HG03196 (cell line): ENCODE measurements around the gene SPATA16.
"Not testable (repeated sequence)": the region's sequence is repeated elsewhere in the genome, so short reads cannot be mapped to it uniquely, and the experiment has no call there.

Source experiments
- ATAC-seq: cut with Tn5 transposase; IDR thresholded peaks from one replicate; pipeline ENCODE4 v1.9.1; 2021; ENCODE audit not compliant: unreplicated experiment

Gene SPATA16

GRCh38 chr3:173006006-173006405 is 135.0 kb downstream of the SPATA16 start:
- ATAC-seq: no peak

DNA sequence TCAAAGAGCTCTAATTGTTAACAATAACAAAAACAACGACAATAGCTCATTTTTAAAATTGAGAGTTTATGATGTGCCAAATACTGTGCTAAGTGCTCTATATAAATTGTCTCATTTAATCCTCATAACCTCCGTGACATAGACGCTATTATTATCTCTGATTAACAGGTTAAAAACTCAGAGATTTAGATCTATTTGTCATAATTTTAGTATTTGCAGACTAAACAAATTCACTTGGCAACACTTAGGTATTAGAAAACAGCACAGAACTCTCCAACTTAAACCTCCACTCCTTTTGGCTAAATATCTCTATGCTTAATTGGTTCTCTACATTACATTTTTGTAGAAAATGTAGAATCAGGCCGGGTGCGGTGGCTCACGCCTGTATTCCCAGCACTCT is 136.4 kb downstream of the SPATA16 start:
- no peak for ATAC-seq

GRCh38 chr3:173003956-173004355 is 137.1 kb downstream of the SPATA16 start:
- no peak for ATAC-seq

- ATAC-seq: no peak
Observed at GRCh38 chr3:173003471-173003870, 137.6 kb downstream of the SPATA16 start.

- ATAC-seq: no peak
Observed at GRCh38 chr3:173001622-173002021, 139.4 kb downstream of the SPATA16 start.

- ATAC-seq: no peak
Observed at GRCh38 chr3:173000553-173000952, 140.5 kb downstream of the SPATA16 start.

- ATAC-seq: no peak
Observed at GRCh38 chr3:172993412-172993811, 147.6 kb downstream of the SPATA16 start.

- no peak for ATAC-seq
Observed at GRCh38 chr3:172991424-172991996, 149.5 kb downstream of the SPATA16 start.

DNA sequence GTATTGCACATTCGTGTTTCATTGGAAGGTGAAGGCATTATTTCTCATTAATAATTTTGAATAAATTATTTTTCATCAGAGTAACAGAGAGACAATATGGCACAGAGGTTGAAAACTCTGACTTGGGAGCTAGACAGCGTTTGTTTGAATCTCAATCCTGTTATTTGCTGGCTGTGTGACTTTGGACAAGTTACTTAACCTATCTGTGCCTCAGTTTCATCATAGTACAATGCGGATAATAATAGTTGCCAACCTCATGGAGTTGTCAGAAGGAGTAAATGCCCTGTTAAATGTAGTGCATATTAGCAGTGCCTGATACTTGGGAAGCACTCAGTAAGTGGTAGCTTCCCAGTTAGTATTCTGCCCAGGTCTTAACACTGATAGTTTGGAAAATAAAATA is 151.7 kb downstream of the SPATA16 start:
- no peak for ATAC-seq

- ATAC-seq: no peak
Observed at GRCh38 chr3:172987273-172987672, 153.8 kb downstream of the SPATA16 start.

GRCh38 chr3:172984914-172985313 is 156.1 kb downstream of the SPATA16 start:
- ATAC-seq: no peak

DNA sequence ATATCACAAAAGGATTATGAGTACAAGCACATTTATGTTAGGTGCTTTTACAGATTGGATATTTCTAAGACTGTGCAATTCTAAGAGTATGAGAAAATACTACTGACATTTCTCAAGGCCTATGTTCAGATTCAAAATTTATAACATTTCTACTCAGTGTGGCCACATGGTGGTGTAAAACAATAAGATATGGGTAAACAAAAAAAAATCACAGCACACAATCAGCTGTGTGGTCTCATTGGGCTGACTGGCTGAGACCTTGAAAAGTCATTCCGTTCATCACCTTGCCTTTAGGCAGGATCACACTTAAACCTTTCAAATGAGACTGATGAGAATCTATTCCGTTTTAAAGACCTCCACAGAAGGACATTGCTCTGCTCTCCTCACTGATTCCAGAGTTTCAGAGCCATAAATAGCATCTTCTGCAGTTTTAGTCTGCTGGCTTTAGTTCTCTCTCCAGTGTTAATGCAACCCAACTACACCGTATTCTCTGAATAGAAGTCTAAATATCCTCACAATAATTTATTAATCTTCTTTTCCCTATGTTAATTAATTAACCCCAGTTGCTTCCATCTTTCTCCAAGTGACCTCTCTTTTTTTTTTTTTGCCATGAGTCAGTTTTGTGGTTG is 158.2 kb downstream of the SPATA16 start:
- ATAC-seq: no peak

- ATAC-seq: no peak
Observed at GRCh38 chr3:172981407-172981983, 159.5 kb downstream of the SPATA16 start.

DNA sequence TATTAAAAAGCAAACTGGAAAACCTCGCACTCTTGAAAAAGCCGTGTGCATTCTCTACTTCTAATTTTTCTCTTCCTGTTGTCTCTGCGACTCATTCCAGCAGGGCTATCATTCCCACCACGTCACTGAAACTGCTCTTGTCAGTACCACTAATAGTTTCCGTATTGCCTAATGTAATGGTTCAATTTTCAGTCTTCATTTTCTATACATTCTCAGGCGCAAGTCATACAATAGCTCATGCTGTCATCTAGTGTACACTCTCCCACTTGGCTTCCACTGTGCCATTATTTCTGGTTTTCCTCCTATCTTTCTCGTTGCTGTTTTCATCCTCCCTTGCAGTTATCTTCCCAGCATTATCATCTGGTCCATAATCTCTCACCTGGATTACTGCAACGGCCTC is 160.2 kb downstream of the SPATA16 start:
- no peak for ATAC-seq

GRCh38 chr3:172977696-172978095 is 163.3 kb downstream of the SPATA16 start:
- ATAC-seq: no peak

DNA sequence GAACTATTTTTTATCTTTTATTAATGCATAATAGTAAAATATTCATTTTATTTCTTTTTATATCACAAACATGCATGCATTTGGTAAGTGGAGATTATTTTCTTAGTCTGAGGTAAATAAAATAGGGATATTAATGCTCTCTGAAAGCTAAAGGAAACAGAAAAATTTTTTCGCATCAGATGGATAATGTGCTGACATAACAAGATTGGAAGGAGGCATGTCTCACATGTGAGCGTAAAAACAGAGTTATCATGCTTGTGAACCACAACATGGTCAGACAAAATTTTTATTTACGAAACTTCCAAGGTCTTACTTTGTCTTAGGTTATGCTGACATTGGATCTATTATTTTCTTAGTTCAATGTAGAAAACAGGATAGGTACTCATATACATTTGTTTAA is 166.1 kb downstream of the SPATA16 start:
- no peak for ATAC-seq

DNA sequence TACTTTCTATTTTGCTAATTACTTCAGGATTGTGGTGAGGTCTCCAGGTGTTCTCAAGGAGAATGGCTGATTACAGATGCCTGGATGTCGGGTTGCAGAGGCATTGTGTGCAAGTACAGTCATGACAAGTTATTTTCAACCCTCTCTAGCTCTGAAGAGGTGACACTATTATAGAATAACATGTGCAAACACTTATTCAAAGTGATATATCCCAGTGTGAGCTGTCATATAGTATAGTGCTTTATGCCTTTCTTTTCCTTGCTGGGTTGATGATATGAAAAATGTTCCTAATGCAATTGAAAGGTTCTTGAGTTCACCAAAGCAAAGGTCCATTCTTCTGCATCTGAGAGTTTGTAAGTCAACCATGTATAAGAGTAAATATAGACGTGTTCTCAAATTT is 167.2 kb downstream of the SPATA16 start:
- no peak for ATAC-seq

- ATAC-seq: no peak
Observed at GRCh38 chr3:172972717-172973116, 168.3 kb downstream of the SPATA16 start.

- no peak for ATAC-seq
Observed at GRCh38 chr3:172972067-172972466, 169.0 kb downstream of the SPATA16 start.

DNA sequence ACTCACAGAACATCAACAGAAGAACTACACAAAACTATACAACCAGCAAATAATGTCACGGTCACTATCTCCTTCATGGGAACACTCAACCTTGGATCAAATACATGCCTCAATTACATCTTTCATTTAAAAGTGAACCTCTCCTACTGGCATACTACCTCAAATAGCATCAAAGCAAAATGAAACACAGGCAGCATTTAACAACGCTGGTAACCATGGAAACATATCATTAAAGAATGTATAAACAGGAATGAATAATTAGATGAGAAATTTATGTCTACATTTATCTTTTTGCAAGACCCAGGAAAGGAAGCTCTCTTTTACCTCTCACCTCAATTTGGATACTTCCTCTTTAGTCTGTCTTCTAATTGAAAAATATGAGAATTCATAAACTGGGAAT is 172.4 kb downstream of the SPATA16 start:
- no peak for ATAC-seq

DNA sequence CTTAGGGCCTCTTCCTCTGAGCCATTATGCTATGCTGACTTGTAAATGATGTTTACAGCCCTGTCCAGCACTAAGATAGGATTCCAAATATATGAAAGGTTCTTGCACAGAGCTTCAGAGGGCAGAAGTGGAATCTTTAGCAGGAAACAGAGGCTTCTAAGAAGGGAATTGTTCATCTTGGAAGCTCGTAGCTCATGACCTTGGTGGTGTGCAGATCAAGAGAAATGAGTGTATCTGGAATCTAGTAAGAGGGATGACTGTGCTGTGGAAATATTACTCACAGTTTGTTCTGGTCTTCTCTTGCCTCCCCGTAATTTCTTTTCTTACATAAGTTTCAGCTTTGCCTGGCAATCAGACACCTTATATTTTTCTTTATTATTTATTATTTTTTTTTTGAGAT is 175.8 kb downstream of the SPATA16 start:
- no peak for ATAC-seq

GRCh38 chr3:172960626-172961182 is 180.3 kb downstream of the SPATA16 start:
- ATAC-seq: not testable (repeated sequence)
